GM19328 (cell line): ENCODE results near the gene YPEL3.

ENCODE experiments used
- ATAC-seq: cut with Tn5 transposase; IDR thresholded peaks from one replicate; pipeline ENCODE4 v1.9.1; 2021; ENCODE audit warnings: mild to moderate bottlenecking, moderate library complexity; ENCODE audit not compliant: unreplicated experiment

YPEL3 gene

DNA sequence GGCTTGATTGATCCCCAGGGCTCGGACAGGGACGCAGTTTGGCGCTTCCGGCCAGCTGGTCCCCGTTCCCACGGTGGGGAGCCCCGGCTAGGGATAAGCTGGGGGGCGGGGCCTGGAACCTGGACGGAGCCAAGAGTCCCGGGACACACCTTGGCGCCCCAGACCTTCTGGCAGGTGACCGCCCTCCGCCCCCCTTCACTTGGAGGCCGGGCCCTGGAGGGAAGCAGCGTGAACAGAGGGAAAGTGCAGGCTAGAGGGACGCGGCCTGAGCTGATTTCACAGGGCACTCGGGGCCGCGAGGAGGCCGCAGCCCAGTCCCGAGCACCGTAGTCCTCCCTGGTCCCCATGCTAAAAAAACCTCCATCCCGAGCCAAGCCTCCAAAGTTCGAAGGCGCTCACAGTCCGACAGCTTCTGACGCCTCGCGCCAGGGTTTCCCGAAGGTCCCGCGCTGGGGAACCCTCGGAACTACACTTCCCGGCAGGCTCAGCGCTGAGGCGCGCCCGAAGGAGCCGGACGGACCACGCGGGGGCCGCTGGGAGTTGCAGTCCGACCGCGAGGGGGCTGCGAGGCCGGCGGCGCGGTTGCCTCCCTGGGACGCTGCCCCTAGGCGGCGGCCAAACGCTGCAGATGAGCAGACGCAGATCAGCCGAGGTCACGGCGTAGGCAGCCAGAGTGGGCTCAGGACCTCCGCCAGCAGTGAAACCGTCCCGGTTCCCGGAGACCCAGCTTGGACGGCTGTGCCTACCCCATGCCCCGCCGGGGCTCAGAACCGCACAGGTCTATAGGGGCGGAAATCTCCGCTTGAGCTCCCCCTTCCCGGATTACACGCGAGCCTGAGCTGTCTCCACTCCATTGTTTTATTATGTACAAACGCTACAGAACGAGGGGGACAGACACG, 4.3 kb downstream of the YPEL3 start, which contains the start of gene TBX6:
Gene TBX6 (minus strand): TSS at position 451 of the 899 bp plus-strand sequence. CDS start 731 bp downstream, outside the sequence.
- peak; percentile 71 for ATAC-seq

DNA sequence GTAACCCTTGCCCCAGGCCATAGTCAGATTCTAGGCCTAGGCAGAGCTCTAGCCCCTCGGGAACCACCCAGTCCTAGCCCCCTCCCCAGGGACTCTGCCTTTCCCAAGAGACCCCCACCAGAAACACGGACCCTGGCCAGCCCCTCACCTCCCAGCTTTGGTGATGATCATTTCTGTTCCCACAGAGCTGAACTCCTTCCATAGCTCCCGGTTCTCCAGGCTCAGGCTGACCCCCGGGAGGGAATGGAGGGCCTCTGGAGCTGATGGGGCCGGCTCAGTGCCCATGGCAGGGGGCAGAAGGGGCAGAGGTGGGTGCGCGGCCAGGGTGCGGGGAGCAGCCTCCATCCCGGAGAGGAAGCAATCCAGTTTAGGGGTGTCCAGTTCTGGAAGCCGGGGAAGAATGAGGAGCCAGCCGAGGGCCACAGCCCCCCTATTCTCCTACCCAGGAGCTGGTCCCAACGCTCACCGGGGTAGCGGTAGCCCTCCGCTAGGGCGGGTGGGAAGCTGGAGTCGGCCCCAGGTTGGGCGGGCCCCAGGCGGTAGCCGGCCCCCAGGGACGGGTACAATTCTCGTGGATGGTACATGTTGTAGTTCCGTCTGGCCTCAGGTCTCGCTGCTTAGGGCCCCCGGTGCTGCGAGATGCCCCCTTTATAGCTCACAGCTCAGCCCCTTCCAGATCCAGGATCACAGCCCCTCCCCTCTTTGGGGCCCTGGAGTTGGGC, 5.2 kb downstream of the YPEL3 start:
- no peak for ATAC-seq

DNA sequence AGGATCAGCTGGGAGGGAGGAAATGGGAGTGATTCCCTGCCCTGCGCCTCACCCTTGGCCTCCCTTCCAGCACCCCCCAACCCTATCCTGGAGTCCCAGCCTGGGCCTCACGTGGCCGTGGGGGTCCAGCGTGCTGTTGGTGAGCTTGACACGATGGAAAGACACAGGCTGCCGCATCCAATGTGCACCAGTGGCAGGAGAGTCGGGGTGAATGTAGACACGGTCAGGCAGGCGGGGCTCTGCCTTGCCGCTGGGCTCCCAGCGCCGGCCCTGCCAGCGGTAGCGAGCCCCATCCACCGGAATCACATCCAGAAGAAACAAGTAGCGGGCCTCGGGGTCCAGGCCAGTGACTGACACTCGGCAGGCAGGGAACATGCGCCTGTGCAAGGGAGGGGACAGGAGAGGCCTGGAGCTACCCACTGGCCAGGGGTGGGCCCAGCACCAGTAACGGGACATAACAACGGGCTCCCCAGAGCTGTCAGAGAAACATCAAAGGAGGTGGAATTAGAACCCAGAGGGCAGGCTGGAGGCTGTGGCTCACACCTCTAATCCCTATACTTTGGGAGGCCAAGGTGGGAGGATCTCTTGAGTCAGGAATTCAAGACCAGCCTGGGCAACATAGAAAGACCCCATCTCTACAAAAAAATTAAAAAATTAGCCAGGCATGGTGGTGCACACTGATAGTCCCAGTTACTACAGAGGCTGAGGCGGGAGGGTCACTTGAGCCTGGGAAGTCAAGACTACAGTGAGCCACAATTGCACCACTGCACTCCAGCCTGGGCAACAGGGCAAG, 7.0 kb downstream of the YPEL3 start:
- ATAC-seq, result no peak

DNA sequence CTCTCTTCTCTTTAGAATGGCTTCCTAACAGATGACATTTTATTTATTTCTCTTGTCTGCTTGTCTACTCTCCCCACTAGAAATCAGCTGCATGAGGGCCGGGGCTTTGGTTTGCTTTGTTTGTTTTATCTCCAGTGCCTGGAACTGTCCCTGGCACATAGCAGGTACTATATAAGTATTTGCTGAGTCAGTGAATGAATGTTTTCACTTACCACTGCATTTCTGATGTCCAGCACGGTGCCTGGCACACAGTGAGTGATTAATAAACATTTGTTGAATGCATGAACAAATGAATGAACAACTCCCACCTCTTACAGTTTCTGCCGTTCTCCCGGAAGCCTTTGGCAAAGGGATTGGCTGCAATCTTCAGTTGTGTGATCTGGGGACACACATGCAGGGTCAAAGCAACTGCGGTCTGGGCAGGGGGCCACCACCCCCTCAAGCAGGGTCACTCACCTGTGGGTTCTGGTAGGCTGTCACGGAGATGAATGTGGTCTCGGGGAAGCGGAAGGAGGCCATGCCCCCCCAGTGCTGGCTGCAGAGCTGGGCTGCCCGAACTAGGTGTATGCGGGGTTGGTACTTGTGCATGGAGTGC, 7.7 kb downstream of the YPEL3 start:
- ATAC-seq, result no peak

DNA sequence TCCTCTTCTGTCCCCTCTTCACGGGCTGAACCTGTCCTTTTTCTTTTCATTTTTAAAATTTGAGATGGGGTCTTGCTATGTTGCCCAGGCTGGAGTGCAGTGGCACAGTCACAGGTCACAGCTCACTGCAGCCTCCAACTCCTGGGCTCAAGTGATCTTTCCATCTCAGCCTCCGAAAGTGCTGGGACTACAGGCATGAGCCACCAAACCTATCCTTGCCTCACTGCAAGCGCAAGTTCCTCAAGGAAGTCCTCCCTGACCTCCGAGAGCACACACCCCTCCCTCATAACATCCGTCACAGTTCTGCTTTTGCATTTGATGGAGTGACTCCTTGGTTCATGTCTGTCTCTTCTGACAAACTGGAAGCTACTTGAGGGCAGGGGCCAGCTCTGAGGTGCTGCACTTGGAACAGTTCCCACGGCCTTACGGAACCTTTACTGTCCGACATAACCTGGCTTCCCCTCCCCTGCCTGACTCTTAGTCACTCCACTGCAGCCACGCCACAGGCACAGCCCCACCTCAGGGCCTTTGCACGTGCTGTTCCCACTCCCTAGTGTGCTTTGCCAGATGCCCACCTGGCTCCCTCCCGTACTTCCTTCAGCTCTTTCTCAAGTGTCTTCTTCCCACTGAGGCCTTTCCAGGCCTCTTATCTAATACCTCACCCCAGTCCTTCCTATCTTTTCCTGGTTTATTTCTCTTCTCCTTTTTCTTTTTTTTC, 8.7 kb downstream of the YPEL3 start:
- ATAC-seq, result no peak

DNA sequence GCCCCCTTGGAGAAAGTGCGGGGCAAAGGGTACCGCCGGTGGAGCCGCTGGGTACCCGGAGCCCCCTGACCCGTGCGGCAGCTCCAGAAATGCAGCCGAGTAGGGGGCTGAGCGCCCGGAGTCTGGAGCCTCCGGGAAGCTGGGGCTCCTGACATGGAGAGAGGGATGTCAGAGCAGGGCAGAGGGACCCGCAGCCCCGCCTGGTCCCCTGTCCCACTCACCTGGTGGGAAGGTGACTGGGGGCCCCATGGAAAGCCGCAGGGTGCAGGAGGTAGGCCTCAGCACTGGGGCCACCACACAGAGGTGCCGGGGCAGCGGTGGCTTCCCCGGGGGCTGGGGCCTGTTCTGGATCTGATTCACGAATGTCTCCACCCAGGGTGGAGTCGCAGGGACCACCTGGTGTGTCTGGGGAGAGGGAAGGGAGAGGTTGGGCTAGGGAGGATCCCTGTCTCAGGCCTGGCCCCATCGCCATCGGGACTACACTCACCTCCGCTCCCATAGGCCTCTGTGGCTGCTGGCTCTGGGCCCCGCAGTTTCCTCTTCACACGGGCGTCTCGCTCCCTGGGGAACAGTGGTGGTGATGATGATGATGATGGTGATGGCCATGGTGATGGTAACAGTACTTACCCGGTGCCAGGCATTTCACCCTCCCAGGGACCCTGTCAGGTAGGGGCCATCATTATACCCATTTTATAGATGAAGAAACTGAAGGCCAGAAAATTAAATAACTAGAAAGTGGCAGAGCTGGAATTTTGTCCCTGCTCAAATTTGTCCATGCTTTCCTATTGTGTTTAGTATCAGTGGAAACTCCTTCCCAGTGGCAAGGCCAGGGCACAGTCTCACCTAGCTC, 9.5 kb downstream of the YPEL3 start:
- no peak for ATAC-seq

DNA sequence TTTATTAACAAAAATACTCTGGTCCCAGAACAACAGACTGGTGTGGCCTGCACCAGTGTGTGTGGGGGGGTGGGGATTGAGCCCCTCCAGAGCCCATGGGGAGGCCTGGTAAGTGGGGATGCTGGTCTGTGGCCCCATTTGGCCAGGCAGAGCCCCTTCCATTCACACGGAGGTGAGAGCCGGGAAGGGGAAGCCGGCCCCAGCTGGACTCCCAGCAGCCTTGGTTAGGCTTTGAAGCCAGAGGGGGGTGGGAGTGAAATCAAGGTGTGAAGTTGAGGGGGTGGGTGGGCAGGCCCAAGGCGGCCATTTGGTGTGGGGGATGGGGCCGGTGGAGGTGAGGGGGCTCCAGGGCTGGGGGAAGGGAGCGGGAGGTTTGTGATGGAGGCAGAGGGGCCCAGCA, 10.2 kb downstream of the YPEL3 start:
- ATAC-seq, result no peak

DNA sequence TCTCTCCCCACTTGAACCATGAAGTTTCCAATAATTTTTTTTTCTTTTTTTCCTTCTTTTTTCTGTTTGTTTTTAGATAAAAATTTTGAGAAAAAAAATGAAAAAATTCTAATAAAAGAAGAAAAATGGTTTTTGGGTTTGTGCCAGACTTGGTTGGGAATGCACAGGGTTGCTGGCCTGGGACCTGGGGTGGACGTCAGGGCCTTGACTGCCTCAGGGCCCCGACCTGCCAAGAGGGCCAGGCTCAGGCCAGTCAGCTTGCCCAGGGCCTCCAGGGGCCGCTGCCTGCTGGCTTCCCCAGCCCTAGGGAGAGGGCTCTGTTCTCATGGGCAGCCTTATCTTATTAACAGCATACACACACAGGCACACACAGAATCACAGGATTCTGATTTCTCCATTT, 10.8 kb downstream of the YPEL3 start:
- no peak for ATAC-seq

DNA sequence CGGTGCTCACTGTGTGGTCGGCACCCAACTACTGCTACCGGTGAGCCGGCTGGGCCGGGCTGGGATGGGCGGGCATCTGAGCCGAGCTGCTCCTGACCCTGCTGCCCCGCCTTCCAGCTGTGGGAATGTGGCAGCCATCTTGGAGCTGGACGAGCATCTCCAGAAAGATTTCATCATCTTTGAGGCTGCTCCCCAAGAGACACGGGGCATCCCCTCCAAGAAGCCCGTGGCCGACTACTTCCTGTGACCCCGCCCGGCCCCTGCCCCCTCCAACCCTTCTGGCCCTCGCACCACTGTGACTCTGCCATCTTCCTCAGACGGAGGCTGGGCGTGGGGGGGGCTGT, 11.2 kb downstream of the YPEL3 start:
- no peak for ATAC-seq

DNA sequence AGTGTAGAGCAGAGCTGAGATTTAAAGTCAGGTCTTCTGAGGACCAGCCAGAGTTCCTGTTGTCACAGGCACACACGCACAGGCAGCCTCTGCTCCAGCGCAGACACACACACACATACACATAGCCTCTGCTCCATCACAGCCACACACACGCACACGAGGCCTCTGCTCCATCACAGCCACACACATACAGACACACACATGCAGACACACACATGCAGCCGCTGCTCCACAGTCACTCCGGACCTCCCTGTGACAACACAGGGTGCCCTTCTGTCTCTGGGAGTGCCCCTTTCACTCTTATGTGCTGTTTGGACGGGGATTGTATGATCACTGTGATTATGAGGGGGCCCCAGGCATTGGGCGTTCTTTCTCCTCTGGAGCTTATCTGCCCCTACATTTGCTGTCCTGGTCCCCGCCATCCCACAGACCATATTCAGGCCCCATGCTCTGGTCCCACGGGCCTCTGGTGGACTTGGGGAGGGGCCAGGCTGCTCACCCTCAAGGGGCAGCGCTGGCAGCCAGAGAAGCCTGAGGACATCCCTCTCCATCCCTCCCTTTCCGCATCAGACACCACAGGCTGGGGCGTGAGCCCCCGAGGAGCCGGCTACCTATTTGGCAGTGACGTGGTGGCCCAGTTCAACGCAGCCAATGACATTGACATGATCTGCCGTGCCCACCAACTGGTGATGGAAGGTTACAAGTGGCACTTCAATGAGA, 11.8 kb downstream of the YPEL3 start:
- no peak for ATAC-seq

DNA sequence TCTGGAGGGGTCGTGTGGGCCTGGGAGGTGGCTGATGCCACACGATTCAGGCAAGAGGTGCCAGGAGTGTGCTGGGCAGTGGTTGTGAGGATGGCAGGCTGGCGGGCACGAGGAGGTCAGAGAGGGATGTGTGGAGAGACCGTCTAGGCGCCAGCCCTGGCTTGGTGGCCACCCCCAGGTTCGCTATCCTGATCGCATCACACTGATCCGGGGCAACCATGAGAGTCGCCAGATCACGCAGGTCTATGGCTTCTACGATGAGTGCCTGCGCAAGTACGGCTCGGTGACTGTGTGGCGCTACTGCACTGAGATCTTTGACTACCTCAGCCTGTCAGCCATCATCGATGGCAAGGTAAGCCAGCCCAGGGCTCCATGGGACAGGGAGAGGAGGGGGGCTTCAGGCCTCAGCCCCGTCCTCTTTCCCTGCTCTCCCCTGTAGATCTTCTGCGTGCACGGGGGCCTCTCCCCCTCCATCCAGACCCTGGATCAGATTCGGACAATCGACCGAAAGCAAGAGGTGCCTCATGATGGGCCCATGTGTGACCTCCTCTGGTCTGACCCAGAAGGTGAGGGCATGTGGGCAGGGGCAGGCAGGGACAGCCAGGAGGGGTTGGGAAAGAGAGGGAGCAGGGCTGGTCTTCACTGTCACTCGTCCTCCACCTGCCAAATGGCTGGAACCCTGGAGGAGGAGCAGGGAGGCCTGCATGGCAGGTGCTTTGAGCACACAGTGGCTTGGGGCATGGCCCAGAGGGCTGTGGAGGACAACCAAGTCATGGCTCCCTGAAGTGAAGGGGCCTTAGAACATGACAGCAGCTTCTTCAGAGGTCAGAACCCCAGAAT, 12.6 kb downstream of the YPEL3 start:
- no peak for ATAC-seq

DNA sequence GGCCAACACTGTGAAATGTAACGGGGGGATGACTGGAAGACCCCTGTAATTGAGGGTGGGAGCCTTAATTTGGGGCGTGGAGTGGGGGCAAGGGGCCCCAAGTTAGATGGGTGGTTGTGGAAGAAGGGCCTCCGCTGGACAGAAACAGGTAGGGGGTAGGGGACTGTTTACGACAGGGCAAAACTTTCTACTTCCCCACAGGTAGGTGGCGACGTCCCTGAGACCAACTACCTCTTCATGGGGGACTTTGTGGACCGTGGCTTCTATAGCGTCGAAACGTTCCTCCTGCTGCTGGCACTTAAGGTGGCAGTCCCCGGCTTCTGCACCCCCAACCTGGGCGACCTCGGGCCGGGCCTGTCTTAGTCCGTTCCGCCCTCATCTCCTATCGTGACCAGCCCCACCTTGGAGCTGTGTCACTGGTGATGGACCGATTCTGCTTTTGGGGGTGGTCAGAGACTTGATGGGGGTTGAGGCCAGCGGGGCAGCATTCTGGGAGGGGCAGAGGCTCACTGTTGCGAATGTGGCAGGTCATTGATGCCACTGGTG, 13.4 kb downstream of the YPEL3 start:
- ATAC-seq, result no peak

DNA sequence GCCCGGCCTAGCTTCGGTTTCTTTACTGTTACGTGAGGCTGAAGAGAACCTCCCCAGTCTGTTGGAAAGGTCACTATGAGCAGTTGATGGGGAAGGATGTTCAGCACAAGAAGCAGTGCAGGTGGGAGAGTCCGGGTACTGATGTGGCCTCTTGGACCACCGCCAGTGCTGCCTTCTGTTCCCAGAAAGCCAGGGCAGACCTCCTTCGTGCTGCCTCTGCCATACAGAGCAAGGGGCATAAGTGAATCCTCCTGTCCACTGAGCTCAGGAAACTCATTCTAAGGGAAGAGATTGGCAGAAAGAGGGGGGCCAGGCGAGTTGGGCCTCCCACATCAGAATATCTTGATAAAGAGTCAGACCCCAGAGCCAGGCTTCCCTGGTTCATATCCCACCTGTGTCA, 16.5 kb downstream of the YPEL3 start:
- ATAC-seq, result no peak

DNA sequence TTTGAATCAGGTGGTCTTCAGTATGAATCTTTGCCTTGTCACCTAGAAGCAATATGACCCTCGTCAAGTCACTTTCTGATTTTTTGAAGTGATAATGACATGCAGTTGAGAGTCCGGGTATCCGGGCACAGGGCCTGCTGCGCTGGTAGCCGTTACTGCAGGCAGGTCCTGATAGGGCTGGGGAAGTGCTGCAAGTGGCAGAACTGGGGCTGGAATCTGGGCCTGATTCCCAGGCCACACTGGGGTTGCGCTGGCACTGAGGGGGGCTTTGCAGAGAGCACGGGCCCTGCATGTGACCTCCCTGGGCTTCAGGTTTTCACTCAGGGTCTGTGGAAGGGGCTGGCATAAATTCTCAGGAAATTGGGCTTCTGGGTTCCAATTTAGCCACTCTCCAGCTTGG, 17.3 kb downstream of the YPEL3 start:
- no peak for ATAC-seq

DNA sequence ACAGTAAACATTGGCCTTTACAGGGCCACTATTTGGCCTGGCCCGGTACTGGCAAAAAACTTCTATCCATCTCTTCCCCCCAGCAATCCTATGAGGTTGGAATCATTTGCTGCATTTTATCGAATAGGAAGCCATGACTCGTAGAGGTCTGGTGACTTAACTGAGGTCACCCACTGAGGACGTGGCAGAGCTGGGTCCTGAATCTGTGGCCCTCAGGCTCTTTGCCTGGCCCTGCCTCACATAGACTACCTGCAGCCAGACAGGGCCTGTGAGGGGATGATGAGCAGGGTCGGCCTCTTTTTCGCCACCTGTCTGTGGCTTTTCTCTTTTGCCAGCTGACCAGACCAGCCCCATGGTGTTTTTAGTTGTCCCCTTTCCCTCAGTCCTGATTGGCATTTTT, 18.4 kb downstream of the YPEL3 start:
- ATAC-seq, result no peak

DNA sequence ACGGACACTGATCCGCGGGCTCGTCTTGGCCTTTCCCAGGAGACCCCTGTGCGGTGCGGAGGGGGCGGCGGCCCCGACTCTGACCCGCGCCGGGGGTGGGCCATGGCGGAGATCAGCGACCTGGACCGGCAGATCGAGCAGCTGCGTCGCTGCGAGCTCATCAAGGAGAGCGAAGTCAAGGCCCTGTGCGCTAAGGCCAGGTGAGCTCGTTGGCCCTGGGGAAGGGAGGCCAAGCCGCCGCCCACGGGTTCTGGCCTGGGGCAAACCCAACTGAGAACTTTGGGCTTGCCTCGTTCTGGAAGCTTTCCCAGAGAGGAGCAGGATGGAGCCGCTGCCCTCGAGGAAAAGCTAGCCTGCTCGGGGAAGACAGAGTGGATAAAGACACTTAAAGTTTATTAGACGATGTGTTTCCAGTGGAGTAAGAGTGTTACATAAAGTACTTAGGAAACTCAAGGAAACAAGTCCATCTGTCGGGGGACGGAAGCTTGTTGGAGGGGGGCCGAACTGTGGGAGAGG, 19.7 kb downstream of the YPEL3 start:
- ATAC-seq, result no peak

DNA sequence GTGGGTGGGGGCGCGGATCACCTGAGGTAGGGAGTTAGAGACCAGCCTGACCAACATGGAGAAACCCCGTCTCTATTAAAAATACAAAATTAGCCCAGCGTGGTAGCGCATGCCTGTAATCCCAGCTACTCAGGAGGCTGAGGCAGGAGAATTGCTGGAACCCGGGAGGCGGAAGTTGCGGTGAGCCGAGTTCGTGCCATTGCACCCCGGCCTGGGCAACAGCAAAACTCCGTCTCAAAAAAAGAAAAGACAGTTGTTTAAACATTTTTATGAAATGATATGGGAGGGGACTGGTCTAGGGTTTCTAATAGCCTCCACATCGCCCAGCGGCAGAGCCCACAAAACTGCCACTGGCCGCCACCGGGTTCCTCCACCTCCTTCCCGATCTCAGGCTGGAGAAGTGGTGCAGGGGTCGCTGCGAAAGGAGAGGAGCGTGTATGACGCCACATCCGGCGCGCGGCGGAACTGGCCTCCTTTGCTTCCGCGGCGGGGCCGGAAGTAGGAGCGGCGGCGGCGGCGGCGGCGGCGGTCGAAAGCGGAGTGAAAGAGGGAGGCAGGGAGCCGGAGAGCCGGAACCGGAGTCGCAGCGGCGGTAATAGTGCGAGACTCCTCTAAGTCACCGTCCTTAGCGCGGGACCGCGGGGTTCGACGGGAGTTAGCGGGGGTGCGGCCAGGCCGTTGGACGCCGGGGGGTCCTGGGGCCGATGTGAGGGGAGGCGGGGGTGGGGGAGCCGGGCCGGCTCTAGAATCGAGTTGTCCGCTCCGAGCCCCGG, 20.3 kb downstream of the YPEL3 start, which contains the start of gene PPP4C:
Gene PPP4C (plus strand): TSS at position 492 of the 773 bp plus-strand sequence. CDS start 384 bp downstream, outside the sequence.
- no peak for ATAC-seq
